Osteocyte (in vitro differentiated cells): Measurements from ENCODE around the gene CUTC. TPM values are rescaled to one million over a fixed set of nuclear protein-coding genes. Genes with fewer than 3 reads are reported as not detected.

Source experiments
- DNase-seq: peaks from one replicate; pipeline ENCODE4 v3.0.0; 2021; ENCODE audit warnings: mixed read lengths; ENCODE audit not compliant: unreplicated experiment; ENCODE audit errors: extremely low spot score
- H3K27ac Mint-ChIP-seq: one replicate; pipeline ENCODE4 v1.8.0; 2021; ENCODE audit warnings: mild to moderate bottlenecking, mixed read lengths; ENCODE audit not compliant: unreplicated experiment
- H3K27me3 Mint-ChIP-seq: one replicate; pipeline ENCODE4 v1.8.0; 2021; ENCODE audit warnings: mixed read lengths; ENCODE audit not compliant: unreplicated experiment
- H3K36me3 Mint-ChIP-seq: one replicate; pipeline ENCODE4 v1.8.0; 2021; ENCODE audit warnings: mixed read lengths; ENCODE audit not compliant: unreplicated experiment
- H3K4me1 Mint-ChIP-seq: one replicate; pipeline ENCODE4 v1.8.0; 2021; ENCODE audit warnings: mixed read lengths; ENCODE audit not compliant: unreplicated experiment
- H3K4me3 Mint-ChIP-seq: one replicate; pipeline ENCODE4 v1.8.0; 2021; ENCODE audit warnings: mild to moderate bottlenecking, moderate library complexity, mixed read lengths; ENCODE audit not compliant: unreplicated experiment
- H3K9me3 Mint-ChIP-seq: one replicate; pipeline ENCODE4 v1.8.0; 2021; ENCODE audit warnings: mixed read lengths; ENCODE audit not compliant: unreplicated experiment
- CTCF ChIP-seq: fragments of 200-600 bp; sonication (generic); IDR thresholded peaks from 2 replicates; pipeline ENCODE4 v1.5.0; 2021; ENCODE audit warnings: antibody characterized with exemption, mild to moderate bottlenecking, moderate library complexity
- total RNA-seq: library from RNA; stranded (reverse); gene quantifications from 2 replicates; pipeline ENCODE4 v1.2.1, GENCODE V29; 2021

Gene CUTC
- total RNA-seq, 1 donor from 2014 or later, result 16.6 TPM

GRCh38 chr10:99756159-99756558 lies 24.1 kb downstream of the CUTC start:
- no peak overlapping the region for H3K27ac Mint-ChIP-seq
- peaks cover 2% of the 10 kb centered on the region for H3K4me1 Mint-ChIP-seq
- no peak overlapping the region for H3K4me3 Mint-ChIP-seq
- peaks cover 52% of the 10 kb centered on the region for H3K36me3 Mint-ChIP-seq
- no peak for DNase-seq
- TF ChIP-seq CTCF, result no peak
- peaks cover 6% of the 10 kb centered on the region for H3K9me3 Mint-ChIP-seq
- no peaks in the 10 kb centered on the region for H3K27me3 Mint-ChIP-seq

GRCh38 chr10:99758211-99758891 lies 26.3 kb downstream of the CUTC start:
- Mint-ChIP-seq H3K4me3 (no peak overlapping the region), H3K36me3 (peaks cover 64% of the 10 kb centered on the region), H3K27me3 (no peaks in the 10 kb centered on the region), H3K27ac (no peak overlapping the region), H3K4me1 (peaks cover 4% of the 10 kb centered on the region), H3K9me3 (peaks cover 7% of the 10 kb centered on the region)
- no peak for TF ChIP-seq CTCF
- no peak for DNase-seq

- H3K36me3 Mint-ChIP-seq, result peaks cover 59% of the 10 kb centered on the region
- peaks cover 8% of the 10 kb centered on the region for H3K9me3 Mint-ChIP-seq
- no peaks in the 10 kb centered on the region for H3K27me3 Mint-ChIP-seq
- no peak overlapping the region for H3K4me3 Mint-ChIP-seq
- H3K27ac Mint-ChIP-seq, result no peak overlapping the region
- TF ChIP-seq CTCF, result no peak
- DNase-seq, result no peak
- H3K4me1 Mint-ChIP-seq, result peaks cover 4% of the 10 kb centered on the region
Measured at GRCh38 chr10:99760321-99760720, 28.3 kb downstream of the CUTC start.

- no peak overlapping the region for H3K27ac Mint-ChIP-seq
- no peak overlapping the region for H3K4me3 Mint-ChIP-seq
- peaks cover 8% of the 10 kb centered on the region for H3K9me3 Mint-ChIP-seq
- H3K27me3 Mint-ChIP-seq, result no peaks in the 10 kb centered on the region
- peaks cover 4% of the 10 kb centered on the region for H3K4me1 Mint-ChIP-seq
- TF ChIP-seq CTCF, result no peak
- no peak for DNase-seq
- peaks cover 53% of the 10 kb centered on the region for H3K36me3 Mint-ChIP-seq
Measured at GRCh38 chr10:99761365-99761764, 29.3 kb downstream of the CUTC start.

GRCh38 chr10:99765672-99766301 lies 33.8 kb downstream of the CUTC start:
- DNase-seq, result no peak
- H3K27me3 Mint-ChIP-seq, result no peaks in the 10 kb centered on the region
- no peak for TF ChIP-seq CTCF
- H3K4me1 Mint-ChIP-seq, result peaks cover 21% of the 10 kb centered on the region
- H3K27ac Mint-ChIP-seq, result no peak overlapping the region
- H3K9me3 Mint-ChIP-seq, result peaks cover 3% of the 10 kb centered on the region
- peaks cover 19% of the 10 kb centered on the region for H3K36me3 Mint-ChIP-seq
- H3K4me3 Mint-ChIP-seq, result no peak overlapping the region
